DOHH2 (cell line): ENCODE measurements around the gene RAB8B.

Source experiments
- H3F3A ChIP-seq: fragments of 200-600 bp; sonication (generic), shearing (Covaris generic); 2 replicates; pipeline ENCODE4 v1.6.0; 2016; ENCODE audit warnings: antibody characterized with exemption, mild to moderate bottlenecking; ENCODE audit not compliant: control insufficient read depth, insufficient read depth
- H3K27ac ChIP-seq: fragments of 200-600 bp; sonication (generic); 2 replicates; pipeline ENCODE4 v1.5.1; 2014; ENCODE audit warnings: low read depth, mild to moderate bottlenecking, low read length, moderate library complexity
- H3K27me3 ChIP-seq: fragments of 200-600 bp; sonication (generic); 2 replicates; pipeline ENCODE4 v1.6.1; 2014; ENCODE audit warnings: mild to moderate bottlenecking, low read length, mixed read lengths; ENCODE audit not compliant: control insufficient read depth
- H3K36me3 ChIP-seq: fragments of 200-600 bp; sonication (generic); 2 replicates; pipeline ENCODE4 v1.6.1; 2014; ENCODE audit warnings: mild to moderate bottlenecking, low read length, moderate library complexity, mixed read lengths; ENCODE audit not compliant: control insufficient read depth
- H3K4me1 ChIP-seq: fragments of 200-600 bp; sonication (generic); 2 replicates; pipeline ENCODE4 v1.6.1; 2014; ENCODE audit warnings: mild to moderate bottlenecking, low read length, mixed read lengths; ENCODE audit not compliant: control insufficient read depth
- H3K4me2 ChIP-seq: fragments of 200-600 bp; sonication (generic); 2 replicates; pipeline ENCODE4 v1.6.0; 2014; ENCODE audit warnings: mild to moderate bottlenecking, low read length, moderate library complexity
- H3K4me3 ChIP-seq: fragments of 200-600 bp; sonication (generic); 2 replicates; pipeline ENCODE4 v1.5.1; 2014; ENCODE audit warnings: mild to moderate bottlenecking, low read length, mixed read lengths
- H3K79me2 ChIP-seq: fragments of 200-600 bp; sonication (generic); 2 replicates; pipeline ENCODE4 v1.6.1; 2014; ENCODE audit warnings: mild to moderate bottlenecking, low read length, mixed read lengths; ENCODE audit not compliant: control insufficient read depth
- H3K9me2 ChIP-seq: fragments of 200-600 bp; sonication (generic); replicated peaks from 2 replicates; pipeline ENCODE4 v1.6.1; 2014; ENCODE audit warnings: mild to moderate bottlenecking, low read length, mixed read lengths; ENCODE audit not compliant: control insufficient read depth
- H3K9me3 ChIP-seq: fragments of 200-600 bp; sonication (generic); 2 replicates; pipeline ENCODE4 v1.6.1; 2014; ENCODE audit warnings: antibody characterized with exemption, low read length, mixed read lengths; ENCODE audit not compliant: control insufficient read depth, insufficient read depth
- H4K20me1 ChIP-seq: fragments of 200-600 bp; sonication (generic); 2 replicates; pipeline ENCODE4 v1.6.0; 2014; ENCODE audit warnings: low read depth, mild to moderate bottlenecking, antibody characterized with exemption, low read length, moderate library complexity; ENCODE audit not compliant: control insufficient read depth, insufficient read depth
- CTCF ChIP-seq: fragments of 200-600 bp; sonication (generic); IDR thresholded peaks from one replicate; pipeline ENCODE4 v1.5.1; 2014; ENCODE audit warnings: antibody characterized with exemption, mild to moderate bottlenecking, low read depth, low read length; ENCODE audit not compliant: poor library complexity, severe bottlenecking
- EZH2phosphoT487 ChIP-seq: fragments of 200-600 bp; sonication (generic); IDR thresholded peaks from 2 replicates; pipeline ENCODE4 v1.6.1; 2017; ENCODE audit warnings: borderline replicate concordance, mild to moderate bottlenecking, antibody characterized with exemption, low read length, moderate library complexity, mixed read lengths

Gene RAB8B

GRCh38 chr15:63186065-63186464, 3.3 kb upstream of the RAB8B start:
- H3K4me2 ChIP-seq = no peak overlapping the region
- TF ChIP-seq CTCF (no peak), EZH2phosphoT487 (no peak)
- H3K27ac ChIP-seq = no peak overlapping the region

GRCh38 chr15:63187589-63188226, 1.7 kb upstream of the RAB8B start:
- Histone ChIP-seq H3K27ac (no peak overlapping the region), H3K4me3 (no peak overlapping the region), H3K4me1 (peaks cover 38% of the 10 kb centered on the region), H3F3A (peaks cover 17% of the 10 kb centered on the region), H3K79me2 (peaks cover 33% of the 10 kb centered on the region), H4K20me1 (no peaks in the 10 kb centered on the region), H3K36me3 (no peaks in the 10 kb centered on the region), H3K27me3 (peaks cover 6% of the 10 kb centered on the region), H3K9me3 (no peaks in the 10 kb centered on the region), H3K4me2 (peak overlapping the region; percentile 89; the same call in 1 of the 2 replicates), H3K9me2 (no peaks in the 10 kb centered on the region)
- TF ChIP-seq EZH2phosphoT487 = no peak
- TF ChIP-seq CTCF = no peak

More at GRCh38 chr15:63186065-63186464, 3.3 kb upstream of the RAB8B start:
- Histone ChIP-seq H3K27me3 (peaks cover 6% of the 10 kb centered on the region), H3K4me1 (peaks cover 21% of the 10 kb centered on the region), H3K4me3 (no peak overlapping the region), H3F3A (peaks cover 7% of the 10 kb centered on the region), H4K20me1 (no peaks in the 10 kb centered on the region), H3K36me3 (no peaks in the 10 kb centered on the region), H3K9me3 (no peaks in the 10 kb centered on the region), H3K79me2 (peaks cover 17% of the 10 kb centered on the region), H3K9me2 (no peaks in the 10 kb centered on the region)

GRCh38 chr15:63188247-63188925, 1.0 kb upstream of the RAB8B start:
- Histone ChIP-seq H3K4me2 (peak overlapping the region; percentile 89), H3K27ac (no peak overlapping the region), H3K36me3 (no peaks in the 10 kb centered on the region), H3F3A (peaks cover 17% of the 10 kb centered on the region), H3K79me2 (peaks cover 40% of the 10 kb centered on the region), H3K4me3 (peak overlapping the region; percentile 89), H3K27me3 (peaks cover 6% of the 10 kb centered on the region), H4K20me1 (no peaks in the 10 kb centered on the region), H3K9me2 (no peaks in the 10 kb centered on the region), H3K9me3 (no peaks in the 10 kb centered on the region), H3K4me1 (peaks cover 45% of the 10 kb centered on the region)
- TF ChIP-seq EZH2phosphoT487 = no peak
- no peak for TF ChIP-seq CTCF
